H1 (cell line): ENCODE results near the gene GBGT1. TPM values are rescaled to one million over a fixed set of nuclear protein-coding genes. Genes with fewer than 3 reads are reported as not detected.

Experiments
- CTCF ChIA-PET: fragments of 300-600 bp; sonication (Branson Sonifier 250); formaldehyde crosslinking; loops from one replicate; lab custom pipeline; 2021; ENCODE audit not compliant: partially characterized antibody; lab: Charles Lee
- POLR2A ChIA-PET: fragments of 300-600 bp; sonication (Branson Sonifier 250); formaldehyde crosslinking; loops from one replicate; lab custom pipeline; 2021; ENCODE audit warnings: inconsistent platforms; ENCODE audit not compliant: partially characterized antibody; lab: Charles Lee
- DNase-seq, 2 experiments: peaks; one replicate each; pipeline versions ENCODE4 v3.0.0 to v3.0.0-alpha.2; 2010 to 2022; ENCODE audit warnings: low spot score in 2 of 2, low read depth in 1 of 2, mixed read lengths in 1 of 2
- FAIRE-seq: peaks from 2 replicates; lab custom pipeline; 2011; peaks lifted over from hg19 to GRCh38; lab: Jason Lieb, UNC
- H2AFZ ChIP-seq: 2 replicates; pipeline ENCODE4 v1.8.1; 2012; ENCODE audit warnings: low read length, inconsistent platforms
- H2AK5ac ChIP-seq: 2 replicates; pipeline ENCODE4 v1.6.1; 2013; ENCODE audit warnings: low read depth, low read length
- H2BK120ac ChIP-seq: replicated peaks from 2 replicates; pipeline ENCODE3; 2013; ENCODE audit warnings: low read depth, low read length, inconsistent platforms
- H2BK12ac ChIP-seq: 2 replicates; pipeline ENCODE4 v1.6.1; 2013; ENCODE audit warnings: low read depth, low read length
- H2BK15ac ChIP-seq: 2 replicates; pipeline ENCODE4 v1.6.1; 2013; ENCODE audit warnings: low read length
- H2BK20ac ChIP-seq: 2 replicates; pipeline ENCODE4 v1.6.1; 2013; ENCODE audit warnings: low read length
- H2BK5ac ChIP-seq: 2 replicates; pipeline ENCODE4 v1.6.1; 2013; ENCODE audit warnings: low read depth, low read length
- H3K14ac ChIP-seq: 2 replicates; pipeline ENCODE4 v1.6.1; 2013; ENCODE audit warnings: inconsistent platforms; ENCODE audit not compliant: insufficient read length
- H3K18ac ChIP-seq: 2 replicates; pipeline ENCODE4 v1.6.1; 2013; ENCODE audit warnings: low read length; ENCODE audit errors: extremely low read depth
- H3K23ac ChIP-seq: 2 replicates; pipeline ENCODE4 v1.6.1; 2013; ENCODE audit warnings: inconsistent platforms; ENCODE audit not compliant: insufficient read length
- H3K23me2 ChIP-seq: 2 replicates; pipeline ENCODE4 v1.6.1; 2013; ENCODE audit warnings: low read depth, low read length
- H3K27ac ChIP-seq: 2 replicates; pipeline ENCODE4 v1.6.1; 2011; ENCODE audit warnings: low read depth, low read length, inconsistent platforms
- H3K27me3 ChIP-seq, 4 experiments: replicated peaks in 1 of 4; 1 replicate in 1 of 4; 2 replicates in 3 of 4; pipeline versions ENCODE4 v1.6.1 to v1.8.1; 2011 to 2013; ENCODE audit warnings: low read length in 3 of 4, mild to moderate bottlenecking in 3 of 4, inconsistent platforms in 2 of 4, mixed read lengths in 2 of 4, moderate library complexity in 1 of 4; ENCODE audit not compliant: control insufficient read depth in 3 of 4, insufficient read depth in 3 of 4; ENCODE audit errors: extremely low read depth in 1 of 4
- H3K36me3 ChIP-seq, 4 experiments: 2 replicates each; pipeline versions ENCODE4 v1.6.1 to v1.8.1; 2011 to 2013; ENCODE audit warnings: mild to moderate bottlenecking in 4 of 4, low read length in 3 of 4, moderate library complexity in 2 of 4, control low read depth in 1 of 4, inconsistent platforms in 1 of 4; ENCODE audit not compliant: insufficient read depth in 4 of 4, control insufficient read depth in 2 of 4
- H3K4ac ChIP-seq: replicated peaks from 2 replicates; pipeline ENCODE3; 2013; ENCODE audit warnings: low read length, low read depth, mixed read lengths, inconsistent platforms; ENCODE audit not compliant: insufficient read length
- H3K4me1 ChIP-seq, 4 experiments: replicated peaks in 1 of 4; 1 replicate in 1 of 4; 2 replicates in 3 of 4; pipeline versions ENCODE4 v1.6.1 to v1.8.1; 2011 to 2013; ENCODE audit warnings: low read length in 3 of 4, inconsistent platforms in 2 of 4, mixed read lengths in 1 of 4; ENCODE audit not compliant: insufficient read depth in 4 of 4, control insufficient read depth in 3 of 4
- H3K4me2 ChIP-seq, 2 experiments: 2 replicates each; pipeline versions ENCODE4 v1.6.1 to v1.8.1; 2011 to 2013; ENCODE audit warnings: low read depth in 2 of 2, low read length in 2 of 2, control low read depth in 1 of 2, inconsistent platforms in 1 of 2, mild to moderate bottlenecking in 1 of 2; ENCODE audit not compliant: insufficient read depth in 1 of 2
- H3K4me3 ChIP-seq, 4 experiments: fragments of 200-600, 300-600 bp in 1 of 4; sonication (generic), shearing (Covaris generic), sonication (Bioruptor Twin) in 1 of 4; 2 replicates each; pipeline versions ENCODE4 v1.5.1 to v1.8.1; 2011 to 2016; ENCODE audit warnings: low read length in 4 of 4, low read depth in 3 of 4, control low read depth in 2 of 4, inconsistent platforms in 2 of 4, mild to moderate bottlenecking in 2 of 4, mixed read lengths in 1 of 4, moderate library complexity in 1 of 4; ENCODE audit not compliant: insufficient read depth in 2 of 4; ENCODE audit errors: extremely low read depth in 1 of 4
- H3K56ac ChIP-seq: replicated peaks from 2 replicates; pipeline ENCODE3; 2013; ENCODE audit warnings: low read depth, mild to moderate bottlenecking, mixed read lengths, low read length, inconsistent platforms; ENCODE audit not compliant: insufficient read length
- H3K79me1 ChIP-seq: 2 replicates; pipeline ENCODE4 v1.6.1; 2013; ENCODE audit warnings: low read depth, low read length, control low read depth
- H3K79me2 ChIP-seq, 2 experiments: 2 replicates each; pipeline versions ENCODE4 v1.6.1 to v1.8.1; 2012 to 2013; ENCODE audit warnings: low read length in 2 of 2, mild to moderate bottlenecking in 2 of 2, inconsistent platforms in 1 of 2; ENCODE audit not compliant: insufficient read depth in 2 of 2, control insufficient read depth in 1 of 2
- H3K9ac ChIP-seq, 4 experiments: replicated peaks in 1 of 4; 1 replicate in 1 of 4; 2 replicates in 3 of 4; pipeline versions ENCODE4 v1.6.1 to v1.8.1; 2011 to 2013; ENCODE audit warnings: low read depth in 3 of 4, low read length in 3 of 4, control low read depth in 2 of 4, mild to moderate bottlenecking in 2 of 4, moderate library complexity in 2 of 4, inconsistent platforms in 1 of 4; ENCODE audit errors: extremely low read depth in 1 of 4
- H3K9me3 ChIP-seq, 2 experiments: 2 replicates each; pipeline versions ENCODE4 v1.6.1 to v1.8.1; 2012 to 2013; ENCODE audit warnings: mild to moderate bottlenecking in 2 of 2, moderate library complexity in 2 of 2, control low read depth in 1 of 2, inconsistent platforms in 1 of 2, low read depth in 1 of 2, low read length in 1 of 2, mixed read lengths in 1 of 2; ENCODE audit not compliant: insufficient read depth in 2 of 2
- H4K20me1 ChIP-seq, 2 experiments: replicated peaks in 1 of 2; 2 replicates each; pipeline versions ENCODE3 to v1.8.1; 2011 to 2013; ENCODE audit warnings: inconsistent platforms in 2 of 2, low read length in 2 of 2, mild to moderate bottlenecking in 1 of 2; ENCODE audit not compliant: insufficient read depth in 2 of 2, control insufficient read depth in 1 of 2
- H4K5ac ChIP-seq: 2 replicates; pipeline ENCODE4 v1.6.1; 2013; ENCODE audit warnings: low read length, low read depth, mixed read lengths, inconsistent platforms; ENCODE audit not compliant: insufficient read length
- H4K8ac ChIP-seq: 2 replicates; pipeline ENCODE4 v1.8.0; 2013; ENCODE audit warnings: mild to moderate bottlenecking, moderate library complexity, low read length, inconsistent platforms; ENCODE audit not compliant: insufficient read depth; ENCODE audit errors: extremely low read depth
- H4K91ac ChIP-seq: replicated peaks from 2 replicates; pipeline ENCODE3; 2013; ENCODE audit warnings: low read length, mixed read lengths, inconsistent platforms; ENCODE audit not compliant: insufficient read length
- SIN3A ChIP-seq, 2 experiments: IDR thresholded peaks in 1 of 2; conservative IDR thresholded peaks in 1 of 2; 2 replicates each; pipeline ENCODE4 v1.6.1; 2011 to 2012; ENCODE audit warnings: low read length in 2 of 2, improper control_type of control experiment in 1 of 2, low read depth in 1 of 2, mild to moderate bottlenecking in 1 of 2
- WGBS, 2 experiments: shearing (Covaris generic) in 1 of 2; methylation state at CpG; one replicate each; pipeline versions ENCODE4 v1.1.6 to v1.1.7; 2013 to 2015; ENCODE audit warnings: low lambda C conversion rate in 2 of 2, mixed read lengths in 2 of 2, inconsistent platforms in 1 of 2, low coverage in 1 of 2, missing lambda C conversion rate in 1 of 2; ENCODE audit not compliant: insufficient replicate concordance in 2 of 2, insufficient coverage in 1 of 2, insufficient read length in 1 of 2; ENCODE audit errors: extremely low coverage in 1 of 2, missing lambda C conversion rate in 1 of 2; 5-methylcytosine and 5-hydroxymethylcytosine counted together
- polyA plus RNA-seq, 7 experiments: library from polyadenylated mRNA; depleted of rRNA in 3 of 7; stranded (reverse) in 5 of 7; unstranded in 2 of 7; fragments of >200 nt in 5 of 7; fragments of 200-250 nt in 2 of 7; gene quantifications; 1 replicate in 5 of 7; 2 replicates in 1 of 7; 4 replicates in 1 of 7; pipeline versions ENCODE4 v1.2.1 to v1.2.3, GENCODE V29; 2011 to 2013; ENCODE audit warnings: missing spikeins in 2 of 7, mixed read lengths in 2 of 7
- total RNA-seq: library from RNA; stranded (reverse); fragmentation: NEBNext Ultra II Directional; extraction: Animal tissue kit (Norgen Biotek cat#: 25700); gene quantifications from 2 replicates; pipeline ENCODE4 v1.2.1, GENCODE V29; 2021
- TF ChIP-seq, protein P1 (sequence below), 3 experiments: IDR thresholded peaks; 1 replicate in 2 of 3; 2 replicates in 1 of 3; pipeline versions ENCODE4 v1.5.1 to v1.6.1; 2011; ENCODE audit warnings: low read length in 3 of 3, mild to moderate bottlenecking in 3 of 3, inconsistent platforms in 2 of 3, low read depth in 1 of 3, moderate library complexity in 1 of 3; ENCODE audit not compliant: insufficient read depth in 1 of 3; ENCODE audit errors: control extremely low read depth in 1 of 3

The GBGT1 gene
- total and polyA plus RNA-seq, 2 of the 8 experiments (the other 6 are each of a cell fraction or from before 2014, with no cell fraction given) = 7.1 to 9.7 TPM

GRCh38 chr9:133121915-133122550 is 41.7 kb downstream of the GBGT1 start:
- no peak for DNase-seq
- no peak overlapping the region for H3K23ac ChIP-seq
- H3K36me3 ChIP-seq = no peaks in the 10 kb centered on the region
- H3K14ac ChIP-seq = no peak overlapping the region
- H3K27me3 ChIP-seq = peaks cover 0 to 47% (median 32%) of the 10 kb centered on the region in 4 experiments; a peak in 5 of 7 replicates
- no peak overlapping the region for H4K5ac ChIP-seq
- H4K20me1 ChIP-seq = peaks cover 28 to 41% of the 10 kb centered on the region in 2 experiments
- POLR2A ChIA-PET = interaction anchor here (1.5 to 1.6 kb wide), 2 partner anchors 12 to 22 kb away, joined by 4 read pairs; no protein-coding TSS in a partner anchor
- no peak overlapping the region for H2BK120ac ChIP-seq
- H3K27ac ChIP-seq = no peak overlapping the region
- no peak overlapping the region for H3K18ac ChIP-seq
- peaks cover 0 to 17% (median 6%) of the 10 kb centered on the region in 4 experiments; a peak in 6 of 7 replicates for H3K4me1 ChIP-seq
- no peak overlapping the region for H2BK15ac ChIP-seq
- H3K9me3 ChIP-seq = no peaks in the 10 kb centered on the region
- no peak overlapping the region for H2BK12ac ChIP-seq
- H3K79me2 ChIP-seq = no peaks in the 10 kb centered on the region
- H3K56ac ChIP-seq = no peak overlapping the region
- no peak overlapping the region for H3K9ac ChIP-seq
- no peak for TF ChIP-seq SIN3A (conservative IDR thresholded peaks at IDR 0.05 in 1 of 2, IDR thresholded peaks at IDR 0.05 in 1 of 2; ENCODE audit: low read depth in 1 of 2, low read length in 2 of 2)
- TF ChIP-seq, protein P1, sequence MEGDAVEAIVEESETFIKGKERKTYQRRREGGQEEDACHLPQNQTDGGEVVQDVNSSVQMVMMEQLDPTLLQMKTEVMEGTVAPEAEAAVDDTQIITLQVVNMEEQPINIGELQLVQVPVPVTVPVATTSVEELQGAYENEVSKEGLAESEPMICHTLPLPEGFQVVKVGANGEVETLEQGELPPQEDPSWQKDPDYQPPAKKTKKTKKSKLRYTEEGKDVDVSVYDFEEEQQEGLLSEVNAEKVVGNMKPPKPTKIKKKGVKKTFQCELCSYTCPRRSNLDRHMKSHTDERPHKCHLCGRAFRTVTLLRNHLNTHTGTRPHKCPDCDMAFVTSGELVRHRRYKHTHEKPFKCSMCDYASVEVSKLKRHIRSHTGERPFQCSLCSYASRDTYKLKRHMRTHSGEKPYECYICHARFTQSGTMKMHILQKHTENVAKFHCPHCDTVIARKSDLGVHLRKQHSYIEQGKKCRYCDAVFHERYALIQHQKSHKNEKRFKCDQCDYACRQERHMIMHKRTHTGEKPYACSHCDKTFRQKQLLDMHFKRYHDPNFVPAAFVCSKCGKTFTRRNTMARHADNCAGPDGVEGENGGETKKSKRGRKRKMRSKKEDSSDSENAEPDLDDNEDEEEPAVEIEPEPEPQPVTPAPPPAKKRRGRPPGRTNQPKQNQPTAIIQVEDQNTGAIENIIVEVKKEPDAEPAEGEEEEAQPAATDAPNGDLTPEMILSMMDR (IDR thresholded peaks at IDR 0.05; ENCODE audit: control extremely low read depth in 1 of 3, insufficient read depth in 1 of 3, low read depth in 1 of 3, low read length in 3 of 3) = no peak
- TF ChIP-seq, all 59 proteins: peak for 0
- Histone ChIP-seq H2AK5ac (no peak overlapping the region; the same call in 1 of the 2 replicates), H2AFZ (no peak overlapping the region), H3K79me1 (no peaks in the 10 kb centered on the region), H3K23me2 (peaks cover 13% of the 10 kb centered on the region; the same call in 1 of the 2 replicates), H3K4me2 (peak overlapping the region; percentile 74 to 76; a peak in 2 of 4 replicates), H3K4ac (no peak overlapping the region), H2BK20ac (no peak overlapping the region), H3K4me3 (no peak overlapping the region), H4K8ac (no peak overlapping the region), H2BK5ac (no peak overlapping the region), H4K91ac (no peak overlapping the region)
- FAIRE-seq = no peak
- CTCF ChIA-PET = interaction anchor here (0.9 to 2.5 kb wide), 5 partner anchors 11 to 33 kb away, joined by 3 to 12 read pairs (median 7); no protein-coding TSS in a partner anchor
- WGBS, 2 experiments = 81% methylated on average over 8 of the region's 8 CpGs; no CpG with 5 or more reads in 1 of the 2 experiments
